HG03095 (cell line): ENCODE measurements around the gene ATP10B.

ENCODE experiments used
- ATAC-seq: cut with Tn5 transposase; IDR thresholded peaks from one replicate; pipeline ENCODE4 v1.9.1; 2021; ENCODE audit warnings: moderate library complexity; ENCODE audit not compliant: unreplicated experiment

The ATP10B gene

GRCh38 chr5:160523502-160524163 is 328.4 kb downstream of the ATP10B start:
- no peak for ATAC-seq

GRCh38 chr5:160521392-160521663 is 330.7 kb downstream of the ATP10B start:
- ATAC-seq: no peak

GRCh38 chr5:160520609-160521391 is 331.2 kb downstream of the ATP10B start:
- no peak for ATAC-seq

- no peak for ATAC-seq
Observed at GRCh38 chr5:160516696-160517530, 335.1 kb downstream of the ATP10B start.

GRCh38 chr5:160514866-160515265 is 337.1 kb downstream of the ATP10B start:
- no peak for ATAC-seq

GRCh38 chr5:160514191-160514590 is 337.8 kb downstream of the ATP10B start:
- no peak for ATAC-seq

GRCh38 chr5:160513485-160513884 is 338.5 kb downstream of the ATP10B start:
- ATAC-seq: no peak
